Mammary epithelial cell (primary cell): ENCODE measurements around the gene C1orf87.

ENCODE experiments used
- CTCF ChIP-seq, 2 donors: IDR thresholded peaks in 1 of 2; conservative IDR thresholded peaks in 1 of 2; 2 replicates each; pipeline ENCODE4 v1.5.1; 2011 to 2012; ENCODE audit warnings: inconsistent platforms in 2 of 2, low read length in 2 of 2, mild to moderate bottlenecking in 2 of 2, control low read depth in 1 of 2, low read depth in 1 of 2; ENCODE audit not compliant: insufficient read depth in 1 of 2; ENCODE audit errors: extremely low read depth in 1 of 2
- EZH2 ChIP-seq: IDR thresholded peaks from 2 replicates; pipeline ENCODE4 v1.6.1; 2012; ENCODE audit warnings: low read length, inconsistent platforms, borderline replicate concordance

GRCh38 chr1:60059468-60059867 is 14.1 kb downstream of the C1orf87 start:
- TF ChIP-seq EZH2 (no peak), CTCF (conservative IDR thresholded peaks at IDR 0.05 in 1 of 2, IDR thresholded peaks at IDR 0.05 in 1 of 2; ENCODE audit: extremely low read depth in 1 of 2, insufficient read depth in 1 of 2, low read depth in 1 of 2, low read length in 2 of 2) (no peak)
